ENCODE results near the gene EVPL.

DNA sequence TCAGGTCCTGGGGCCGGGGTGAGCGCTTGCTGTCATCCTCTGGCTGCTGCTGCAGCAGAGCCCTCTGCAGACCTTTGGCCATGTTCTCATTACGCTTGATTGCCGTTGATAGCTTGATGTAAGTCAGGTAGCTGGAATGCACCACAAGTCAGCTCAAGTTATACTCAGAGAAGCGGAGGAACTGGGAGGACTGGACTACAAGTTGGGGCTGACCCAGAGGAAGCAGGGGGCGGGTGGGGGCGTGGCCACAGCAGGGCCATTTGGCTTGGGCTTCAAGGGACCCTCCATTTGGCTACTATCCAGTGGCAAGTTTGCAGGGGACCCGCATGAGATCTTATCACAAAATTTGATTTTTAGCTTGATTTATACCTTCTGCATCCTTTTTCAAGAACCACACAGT, 19.0 kb upstream of the EVPL start:
- TF ChIP-seq EZH2phosphoT487 (IDR thresholded peaks at IDR 0.05; ENCODE audit: borderline replicate concordance), result no peak
- no peak for TF ChIP-seq EZH2 (IDR thresholded peaks at IDR 0.05)
- TF ChIP-seq POLR2A (IDR thresholded peaks at IDR 0.05; ENCODE audit: borderline replicate concordance, extremely low read depth, insufficient read depth, insufficient read length), result no peak
- no peak for TF ChIP-seq SIN3A (IDR thresholded peaks at IDR 0.05; ENCODE audit: low read depth)
- no peak for TF ChIP-seq POLR2AphosphoS5 (IDR thresholded peaks at IDR 0.05; ENCODE audit: low read depth, low read length)
